ENCODE results near the gene LIPT2. TPM values are rescaled to one million over a fixed set of nuclear protein-coding genes. Genes with fewer than 3 reads are reported as not detected.

LIPT2 gene
- total RNA-seq, 4 donors from 2014 or later = 0.45 to 3.4 (median 3.1) TPM

Small RNAs within 50 kb of the gene (small RNA-seq; reads per million reads assigned to genes)
- 0 reads per million in 4 donors for gene CYCSP27

Other genes starting within 250 kb of the LIPT2 start
- gene P4HA3, start 182.1 kb downstream of the LIPT2 start, total RNA-seq = 1 to 10 TPM in 1 of 4 donors, under 1 TPM in 2, not detected in 1; 0.69 to 2.9 (median 0.94) TPM
- gene PGM2L1, start 95.3 kb downstream of the LIPT2 start, total RNA-seq = 1 to 10 TPM; 1.2 to 7.8 (median 4.9) TPM
- 10 to 100 TPM in 1 of 4 donors, 1 to 10 TPM in 3; 4.2 to 21.9 (median 5.2) TPM for gene KCNE3, start 26.2 kb downstream of the LIPT2 start, total RNA-seq
- 10 to 100 TPM in 2 of 4 donors, 1 to 10 TPM in 2; 9.1 to 18.7 (median 12.4) TPM for gene POLD3, start 98.9 kb upstream of the LIPT2 start, total RNA-seq
- 10 to 100 TPM in 1 of 4 donors, 1 to 10 TPM in 2, not detected in 1; 1.5 to 13.6 (median 1.7) TPM for gene CHRDL2, start 237.7 kb upstream of the LIPT2 start, total RNA-seq